Measurements from ENCODE around the gene ITGBL1.

DNA sequence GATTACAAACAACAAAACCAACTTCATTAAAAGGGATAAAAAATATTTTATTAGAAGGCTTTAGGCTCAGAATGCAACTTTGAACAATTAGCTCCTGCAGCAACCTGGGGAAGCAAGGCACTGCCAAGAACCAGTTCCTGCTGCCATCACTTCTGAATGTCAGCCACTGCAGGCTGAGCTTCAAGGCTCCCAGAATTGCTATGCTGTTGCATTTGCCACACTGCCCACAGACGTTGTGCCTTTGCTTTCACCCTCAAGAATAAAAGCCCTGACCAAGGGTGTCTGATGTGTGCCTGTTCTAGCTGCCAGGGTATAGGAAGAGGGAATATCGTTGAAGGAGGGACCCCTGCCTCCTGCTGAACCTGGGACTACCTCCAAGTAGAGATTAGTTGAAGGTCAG is 238.4 kb downstream of the ITGBL1 start:
- TF ChIP-seq CTCF (IDR thresholded peaks at IDR 0.05) (no peak), POLR2A (IDR thresholded peaks at IDR 0.05) (no peak)
